ENCODE data around the gene TSC2. TPM values are rescaled to one million over a fixed set of nuclear protein-coding genes. Genes with fewer than 3 reads are reported as not detected.

Gene TSC2
- total RNA-seq, 1 experiment from 2014 or later, result 109 TPM

- no peak for DNase-seq
- H3K4me3 ChIP-seq (ENCODE audit: low read depth, low read length), result no peak overlapping the region
- H3K4me1 ChIP-seq, result peaks cover 13% of the 10 kb centered on the region
- BruUV-seq (replicated peaks), result no TSS peak
- ChIA-PET POLR2A (no interaction called here), CTCF (no interaction called here)
- Mint-ChIP-seq H3K4me1 (ENCODE audit: low read depth, unreplicated experiment) (no peaks in the 10 kb centered on the region), H3K36me3 (ENCODE audit: insufficient read depth, unreplicated experiment) (no peaks in the 10 kb centered on the region), H3K9me3 (ENCODE audit: unreplicated experiment) (no peaks in the 10 kb centered on the region), H3K27ac (ENCODE audit: unreplicated experiment) (no peak overlapping the region), H3K4me3 (ENCODE audit: unreplicated experiment) (no peak overlapping the region), H3K27me3 (ENCODE audit: insufficient read depth, unreplicated experiment) (no peaks in the 10 kb centered on the region)
- H3K27me3 ChIP-seq (replicated peaks; ENCODE audit: control insufficient read depth, insufficient read depth, low read length), result no peaks in the 10 kb centered on the region
- no peaks in the 10 kb centered on the region for H3K9me3 ChIP-seq
- H3K36me3 ChIP-seq (ENCODE audit: control insufficient read depth, insufficient read depth, low read length), result no peaks in the 10 kb centered on the region
- no peak for TF ChIP-seq CTCF (IDR thresholded peaks at IDR 0.05; ENCODE audit: insufficient read depth in 1 of 2, low read depth in 1 of 2, low read length in 1 of 2, severe bottlenecking in 1 of 2, unreplicated experiment in 1 of 2)
- intact Hi-C loops (cut with micrococcal nuclease; ENCODE audit: unreplicated experiment), result no loop called here
These were observed 34.3 kb upstream of the TSC2 start for GRCh38 chr16:2013527-2013926.

GRCh38 chr16:2015117-2015946, 32.5 kb upstream of the TSC2 start:
- ChIA-PET CTCF (interaction anchor here (1.2 kb wide), 1 partner anchor 140 kb away, joined by 3 read pairs; the partner anchor contains the start of gene TRAF7), POLR2A (interaction anchor here (0.5 kb wide), 1 partner anchor 398 kb away, joined by 6 read pairs; no protein-coding TSS in a partner anchor)
- Mint-ChIP-seq H3K9me3 (ENCODE audit: unreplicated experiment) (no peaks in the 10 kb centered on the region), H3K27ac (ENCODE audit: unreplicated experiment) (peak overlapping the region; percentile 48), H3K4me1 (ENCODE audit: low read depth, unreplicated experiment) (no peaks in the 10 kb centered on the region), H3K27me3 (ENCODE audit: insufficient read depth, unreplicated experiment) (no peaks in the 10 kb centered on the region), H3K4me3 (ENCODE audit: unreplicated experiment) (no peak overlapping the region), H3K36me3 (ENCODE audit: insufficient read depth, unreplicated experiment) (no peaks in the 10 kb centered on the region)
- no peaks in the 10 kb centered on the region for H3K36me3 ChIP-seq (ENCODE audit: control insufficient read depth, insufficient read depth, low read length)
- H3K4me1 ChIP-seq, result peaks cover 11% of the 10 kb centered on the region
- no peaks in the 10 kb centered on the region for H3K27me3 ChIP-seq (replicated peaks; ENCODE audit: control insufficient read depth, insufficient read depth, low read length)
- H3K4me3 ChIP-seq (ENCODE audit: low read depth, low read length), result no peak overlapping the region
- intact Hi-C loops (cut with micrococcal nuclease; ENCODE audit: unreplicated experiment), result no loop called here
- no peaks in the 10 kb centered on the region for H3K9me3 ChIP-seq
- DNase-seq, result peak; percentile 74 to 81
- no TSS peak for BruUV-seq (replicated peaks)
- TF ChIP-seq CTCF (IDR thresholded peaks at IDR 0.05; ENCODE audit: insufficient read depth in 1 of 2, low read depth in 1 of 2, low read length in 1 of 2, severe bottlenecking in 1 of 2, unreplicated experiment in 1 of 2), result no peak

- Histone ChIP-seq H3K36me3 (ENCODE audit: control insufficient read depth, insufficient read depth, low read length) (no peaks in the 10 kb centered on the region), H3K9me3 (no peaks in the 10 kb centered on the region), H3K4me1 (peaks cover 11% of the 10 kb centered on the region), H3K4me3 (ENCODE audit: low read depth, low read length) (no peak overlapping the region), H3K27me3 (replicated peaks; ENCODE audit: control insufficient read depth, insufficient read depth, low read length) (no peaks in the 10 kb centered on the region)
- Mint-ChIP-seq H3K36me3 (ENCODE audit: insufficient read depth, unreplicated experiment) (no peaks in the 10 kb centered on the region), H3K4me1 (ENCODE audit: low read depth, unreplicated experiment) (no peaks in the 10 kb centered on the region), H3K27ac (ENCODE audit: unreplicated experiment) (peak overlapping the region; percentile 48), H3K9me3 (ENCODE audit: unreplicated experiment) (no peaks in the 10 kb centered on the region), H3K27me3 (ENCODE audit: insufficient read depth, unreplicated experiment) (no peaks in the 10 kb centered on the region), H3K4me3 (ENCODE audit: unreplicated experiment) (no peak overlapping the region)
- no peak for DNase-seq
- TF ChIP-seq CTCF (IDR thresholded peaks at IDR 0.05; ENCODE audit: insufficient read depth in 1 of 2, low read depth in 1 of 2, low read length in 1 of 2, severe bottlenecking in 1 of 2, unreplicated experiment in 1 of 2), result no peak
- intact Hi-C loops (cut with micrococcal nuclease; ENCODE audit: unreplicated experiment), result no loop called here
- ChIA-PET POLR2A (no interaction called here), CTCF (interaction anchor here (1.2 kb wide), 1 partner anchor 140 kb away, joined by 3 read pairs; the partner anchor contains the start of gene TRAF7)
- TSS peak; percentile 67 for BruUV-seq (replicated peaks)
These were observed 31.9 kb upstream of the TSC2 start for GRCh38 chr16:2015947-2016208.
